ENCODE results near the gene ASAP3.

DNA sequence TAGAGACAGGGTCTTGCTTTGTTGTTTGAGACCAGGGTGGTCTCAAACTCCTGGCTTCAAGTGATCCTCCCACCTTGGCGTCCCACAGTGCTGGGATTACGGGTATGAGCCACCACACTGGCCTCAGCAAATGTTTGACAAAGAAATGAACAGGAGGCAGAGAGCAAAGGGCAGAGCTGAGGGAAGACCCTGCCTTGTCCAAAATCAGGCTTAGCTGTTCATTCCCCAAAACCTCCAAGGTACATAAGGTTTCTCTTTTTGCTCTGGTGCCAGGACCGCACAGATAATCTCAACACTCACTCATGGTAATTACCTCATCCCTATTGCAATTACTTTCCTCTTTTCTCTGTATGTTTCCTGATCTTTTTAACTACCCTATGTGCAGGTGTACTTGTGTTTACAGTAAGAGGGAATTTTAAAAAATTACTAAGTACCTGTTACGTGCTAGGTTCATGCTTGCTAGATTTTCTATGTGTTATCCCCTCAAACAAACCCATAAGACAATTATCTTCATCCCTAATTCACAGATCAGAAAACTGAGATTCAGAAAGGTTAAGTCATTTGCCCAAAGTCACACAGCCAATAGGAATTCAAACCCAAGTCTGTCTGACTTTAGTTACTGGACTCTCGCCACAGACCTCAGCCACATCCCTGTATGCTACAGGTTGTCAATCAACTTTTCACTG lies 11.5 kb downstream of the ASAP3 start:
- TF ChIP-seq RAD21 (conservative IDR thresholded peaks at IDR 0.05 in 1 of 2, IDR thresholded peaks at IDR 0.05 in 1 of 2) (no peak), POLR2A (IDR thresholded peaks at IDR 0.05; ENCODE audit: low read length) (no peak), SMC3 (IDR thresholded peaks at IDR 0.05) (no peak), CBX2 (IDR thresholded peaks at IDR 0.05; ENCODE audit: borderline replicate concordance, low read depth) (no peak), CHD2 (IDR thresholded peaks at IDR 0.05; ENCODE audit: low read length, partially characterized antibody) (no peak), JUNB (IDR thresholded peaks at IDR 0.05) (no peak)
- TF ChIP-seq, protein P1, sequence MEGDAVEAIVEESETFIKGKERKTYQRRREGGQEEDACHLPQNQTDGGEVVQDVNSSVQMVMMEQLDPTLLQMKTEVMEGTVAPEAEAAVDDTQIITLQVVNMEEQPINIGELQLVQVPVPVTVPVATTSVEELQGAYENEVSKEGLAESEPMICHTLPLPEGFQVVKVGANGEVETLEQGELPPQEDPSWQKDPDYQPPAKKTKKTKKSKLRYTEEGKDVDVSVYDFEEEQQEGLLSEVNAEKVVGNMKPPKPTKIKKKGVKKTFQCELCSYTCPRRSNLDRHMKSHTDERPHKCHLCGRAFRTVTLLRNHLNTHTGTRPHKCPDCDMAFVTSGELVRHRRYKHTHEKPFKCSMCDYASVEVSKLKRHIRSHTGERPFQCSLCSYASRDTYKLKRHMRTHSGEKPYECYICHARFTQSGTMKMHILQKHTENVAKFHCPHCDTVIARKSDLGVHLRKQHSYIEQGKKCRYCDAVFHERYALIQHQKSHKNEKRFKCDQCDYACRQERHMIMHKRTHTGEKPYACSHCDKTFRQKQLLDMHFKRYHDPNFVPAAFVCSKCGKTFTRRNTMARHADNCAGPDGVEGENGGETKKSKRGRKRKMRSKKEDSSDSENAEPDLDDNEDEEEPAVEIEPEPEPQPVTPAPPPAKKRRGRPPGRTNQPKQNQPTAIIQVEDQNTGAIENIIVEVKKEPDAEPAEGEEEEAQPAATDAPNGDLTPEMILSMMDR (IDR thresholded peaks at IDR 0.05): no peak
- TF ChIP-seq, protein P2, sequence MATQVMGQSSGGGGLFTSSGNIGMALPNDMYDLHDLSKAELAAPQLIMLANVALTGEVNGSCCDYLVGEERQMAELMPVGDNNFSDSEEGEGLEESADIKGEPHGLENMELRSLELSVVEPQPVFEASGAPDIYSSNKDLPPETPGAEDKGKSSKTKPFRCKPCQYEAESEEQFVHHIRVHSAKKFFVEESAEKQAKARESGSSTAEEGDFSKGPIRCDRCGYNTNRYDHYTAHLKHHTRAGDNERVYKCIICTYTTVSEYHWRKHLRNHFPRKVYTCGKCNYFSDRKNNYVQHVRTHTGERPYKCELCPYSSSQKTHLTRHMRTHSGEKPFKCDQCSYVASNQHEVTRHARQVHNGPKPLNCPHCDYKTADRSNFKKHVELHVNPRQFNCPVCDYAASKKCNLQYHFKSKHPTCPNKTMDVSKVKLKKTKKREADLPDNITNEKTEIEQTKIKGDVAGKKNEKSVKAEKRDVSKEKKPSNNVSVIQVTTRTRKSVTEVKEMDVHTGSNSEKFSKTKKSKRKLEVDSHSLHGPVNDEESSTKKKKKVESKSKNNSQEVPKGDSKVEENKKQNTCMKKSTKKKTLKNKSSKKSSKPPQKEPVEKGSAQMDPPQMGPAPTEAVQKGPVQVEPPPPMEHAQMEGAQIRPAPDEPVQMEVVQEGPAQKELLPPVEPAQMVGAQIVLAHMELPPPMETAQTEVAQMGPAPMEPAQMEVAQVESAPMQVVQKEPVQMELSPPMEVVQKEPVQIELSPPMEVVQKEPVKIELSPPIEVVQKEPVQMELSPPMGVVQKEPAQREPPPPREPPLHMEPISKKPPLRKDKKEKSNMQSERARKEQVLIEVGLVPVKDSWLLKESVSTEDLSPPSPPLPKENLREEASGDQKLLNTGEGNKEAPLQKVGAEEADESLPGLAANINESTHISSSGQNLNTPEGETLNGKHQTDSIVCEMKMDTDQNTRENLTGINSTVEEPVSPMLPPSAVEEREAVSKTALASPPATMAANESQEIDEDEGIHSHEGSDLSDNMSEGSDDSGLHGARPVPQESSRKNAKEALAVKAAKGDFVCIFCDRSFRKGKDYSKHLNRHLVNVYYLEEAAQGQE (IDR thresholded peaks at IDR 0.05): no peak
- TF ChIP-seq, protein P3, sequence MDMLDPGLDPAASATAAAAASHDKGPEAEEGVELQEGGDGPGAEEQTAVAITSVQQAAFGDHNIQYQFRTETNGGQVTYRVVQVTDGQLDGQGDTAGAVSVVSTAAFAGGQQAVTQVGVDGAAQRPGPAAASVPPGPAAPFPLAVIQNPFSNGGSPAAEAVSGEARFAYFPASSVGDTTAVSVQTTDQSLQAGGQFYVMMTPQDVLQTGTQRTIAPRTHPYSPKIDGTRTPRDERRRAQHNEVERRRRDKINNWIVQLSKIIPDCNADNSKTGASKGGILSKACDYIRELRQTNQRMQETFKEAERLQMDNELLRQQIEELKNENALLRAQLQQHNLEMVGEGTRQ (IDR thresholded peaks at IDR 0.05): no peak

Measured in A549 (cell line).